ENCODE results near the gene NPIPB6. TPM values are rescaled to one million over a fixed set of nuclear protein-coding genes. Genes with fewer than 3 reads are reported as not detected.

The NPIPB6 gene
- polyA plus RNA-seq, 1 donor = 3.8 TPM

- no peak for DNase-seq
These were observed 38.9 kb downstream of the NPIPB6 start for GRCh38 chr16:28324235-28324886.

GRCh38 chr16:28321700-28322411 is 41.5 kb downstream of the NPIPB6 start:
- no peak for DNase-seq

- DNase-seq = no peak
These were observed 42.6 kb downstream of the NPIPB6 start for GRCh38 chr16:28320741-28321140.

GRCh38 chr16:28320023-28320561 is 43.2 kb downstream of the NPIPB6 start:
- no peak for DNase-seq

- DNase-seq = no peak
These were observed 43.8 kb downstream of the NPIPB6 start for GRCh38 chr16:28319476-28320022.

GRCh38 chr16:28318042-28318744 is 45.1 kb downstream of the NPIPB6 start:
- no peak for DNase-seq

GRCh38 chr16:28317040-28317880 is 46.0 kb downstream of the NPIPB6 start:
- no peak for DNase-seq

- no peak for DNase-seq
These were observed 47.3 kb downstream of the NPIPB6 start for GRCh38 chr16:28316054-28316453.

GRCh38 chr16:28313587-28313986 is 49.7 kb downstream of the NPIPB6 start:
- DNase-seq = no peak

GRCh38 chr16:28312327-28312726 is 51.0 kb downstream of the NPIPB6 start:
- DNase-seq = no peak

- no peak for DNase-seq
These were observed 51.4 kb downstream of the NPIPB6 start for GRCh38 chr16:28311913-28312312.

GRCh38 chr16:28311413-28311812 is 51.9 kb downstream of the NPIPB6 start:
- DNase-seq = no peak

- DNase-seq = no peak
These were observed 52.5 kb downstream of the NPIPB6 start for GRCh38 chr16:28310796-28311195.

- no peak for DNase-seq
These were observed 53.4 kb downstream of the NPIPB6 start for GRCh38 chr16:28309811-28310311.

- DNase-seq = no peak
These were observed 54.3 kb downstream of the NPIPB6 start for GRCh38 chr16:28308794-28309584.

- no peak for DNase-seq
These were observed 55.4 kb downstream of the NPIPB6 start for GRCh38 chr16:28307936-28308335.

- peak; percentile 55 for DNase-seq
These were observed 59.1 kb downstream of the NPIPB6 start for GRCh38 chr16:28304214-28304613.

GRCh38 chr16:28303132-28303531 is 60.2 kb downstream of the NPIPB6 start:
- DNase-seq = no peak

GRCh38 chr16:28301620-28302019 is 61.7 kb downstream of the NPIPB6 start:
- no peak for DNase-seq

- DNase-seq = no peak
These were observed 62.2 kb downstream of the NPIPB6 start for GRCh38 chr16:28301154-28301553.

- DNase-seq = no peak
These were observed 63.0 kb downstream of the NPIPB6 start for GRCh38 chr16:28300327-28300726.

Measured in left kidney (tissue), 2 donors.